Karpas-422 (cell line): ENCODE results near the gene OSTF1. TPM values are rescaled to one million over a fixed set of nuclear protein-coding genes. Genes with fewer than 3 reads are reported as not detected.

Experiments used
- DNase-seq: peaks from one replicate; pipeline ENCODE4 v3.0.0-alpha.2; 2015
- H2AFZ ChIP-seq: fragments of 200-600 bp; sonication (generic); 2 replicates; pipeline ENCODE4 v1.6.1; 2014; ENCODE audit warnings: antibody characterized with exemption, low read length, mixed read lengths
- H3K27ac ChIP-seq: fragments of 200-600 bp; sonication (generic); 2 replicates; pipeline ENCODE4 v1.5.1; 2014; ENCODE audit warnings: mild to moderate bottlenecking, low read length, moderate library complexity
- H3K27me3 ChIP-seq: fragments of 200-600 bp; sonication (generic); 2 replicates; pipeline ENCODE4 v1.6.1; 2014; ENCODE audit warnings: low read length, mixed read lengths
- H3K36me3 ChIP-seq: fragments of 200-600 bp; sonication (generic); 2 replicates; pipeline ENCODE4 v1.6.1; 2014; ENCODE audit warnings: low read length, mixed read lengths; ENCODE audit not compliant: insufficient read depth
- H3K4me1 ChIP-seq: fragments of 200-600 bp; sonication (generic); 2 replicates; pipeline ENCODE4 v1.6.1; 2014; ENCODE audit warnings: mild to moderate bottlenecking, low read length, mixed read lengths
- H3K4me2 ChIP-seq: fragments of 200-600 bp; sonication (generic); 2 replicates; pipeline ENCODE4 v1.6.1; 2014; ENCODE audit warnings: low read length, low read depth, mild to moderate bottlenecking; ENCODE audit not compliant: poor library complexity, severe bottlenecking
- H3K4me3 ChIP-seq: fragments of 200-600 bp; sonication (generic); 2 replicates; pipeline ENCODE4 v1.5.1; 2014; ENCODE audit warnings: mild to moderate bottlenecking, antibody characterized with exemption, low read length, mixed read lengths
- H3K79me2 ChIP-seq: fragments of 200-600 bp; sonication (generic); 2 replicates; pipeline ENCODE4 v1.6.1; 2014; ENCODE audit warnings: mild to moderate bottlenecking, low read length, mixed read lengths
- H3K9ac ChIP-seq: fragments of 200-600 bp; sonication (generic); 2 replicates; pipeline ENCODE4 v1.6.0; 2014; ENCODE audit warnings: low read length
- H3K9me2 ChIP-seq: fragments of 200-600 bp; sonication (generic), shearing (Covaris generic); replicated peaks from 2 replicates; pipeline ENCODE4 v1.6.0; 2014; ENCODE audit warnings: mild to moderate bottlenecking, low read length, moderate library complexity; ENCODE audit not compliant: insufficient read depth
- H3K9me3 ChIP-seq: fragments of 300-700, 200-600 bp; sonication (generic); 2 replicates; pipeline ENCODE4 v1.6.1; 2014; ENCODE audit warnings: low read length, mixed read lengths
- H4K20me1 ChIP-seq: fragments of 200-600 bp; sonication (generic); 2 replicates; pipeline ENCODE4 v1.6.1; 2014; ENCODE audit warnings: mild to moderate bottlenecking, antibody characterized with exemption, low read length, low read depth; ENCODE audit not compliant: insufficient read depth
- total RNA-seq: library from RNA; depleted of rRNA; stranded (reverse); fragments of >200 nt; shearing (Covaris generic); gene quantifications from 2 replicates; pipeline ENCODE4 v1.2.3, GENCODE V29; 2014; ENCODE audit warnings: low replicate concordance

Gene OSTF1
- total RNA-seq, 1 experiment from 2014 or later, result 56.1 TPM

GRCh38 chr9:75072895-75073294 is 15.4 kb upstream of the OSTF1 start:
- Histone ChIP-seq H3K27ac (no peak overlapping the region), H3K79me2 (no peaks in the 10 kb centered on the region), H3K9me3 (no peaks in the 10 kb centered on the region), H4K20me1 (no peaks in the 10 kb centered on the region), H3K4me1 (no peaks in the 10 kb centered on the region), H2AFZ (no peak overlapping the region), H3K27me3 (no peaks in the 10 kb centered on the region), H3K4me3 (no peak overlapping the region), H3K9ac (no peak overlapping the region), H3K9me2 (no peaks in the 10 kb centered on the region), H3K4me2 (no peak overlapping the region), H3K36me3 (no peaks in the 10 kb centered on the region)
- no peak for DNase-seq

- H3K9me2 ChIP-seq, result no peaks in the 10 kb centered on the region
- no peak overlapping the region for H2AFZ ChIP-seq
- DNase-seq, result no peak
- H3K79me2 ChIP-seq, result no peaks in the 10 kb centered on the region
- H4K20me1 ChIP-seq, result no peaks in the 10 kb centered on the region
- no peaks in the 10 kb centered on the region for H3K9me3 ChIP-seq
- no peak overlapping the region for H3K27ac ChIP-seq
- H3K9ac ChIP-seq, result no peak overlapping the region
- no peak overlapping the region for H3K4me2 ChIP-seq
- no peaks in the 10 kb centered on the region for H3K27me3 ChIP-seq
- no peaks in the 10 kb centered on the region for H3K36me3 ChIP-seq
- no peak overlapping the region for H3K4me3 ChIP-seq
- peaks cover 12% of the 10 kb centered on the region for H3K4me1 ChIP-seq
Measured at GRCh38 chr9:75081632-75082031, 6.7 kb upstream of the OSTF1 start.

GRCh38 chr9:75083188-75083970 is 4.9 kb upstream of the OSTF1 start:
- H4K20me1 ChIP-seq, result no peaks in the 10 kb centered on the region
- H3K79me2 ChIP-seq, result no peaks in the 10 kb centered on the region
- H2AFZ ChIP-seq, result no peak overlapping the region
- no peak for DNase-seq
- H3K9ac ChIP-seq, result no peak overlapping the region
- no peaks in the 10 kb centered on the region for H3K27me3 ChIP-seq
- peaks cover 22% of the 10 kb centered on the region for H3K4me1 ChIP-seq
- H3K9me3 ChIP-seq, result no peaks in the 10 kb centered on the region
- H3K4me2 ChIP-seq, result no peak overlapping the region
- H3K27ac ChIP-seq, result no peak overlapping the region
- H3K36me3 ChIP-seq, result no peaks in the 10 kb centered on the region
- no peak overlapping the region for H3K4me3 ChIP-seq
- no peaks in the 10 kb centered on the region for H3K9me2 ChIP-seq

GRCh38 chr9:75084081-75084672 is 4.1 kb upstream of the OSTF1 start:
- H3K36me3 ChIP-seq, result no peaks in the 10 kb centered on the region
- H2AFZ ChIP-seq, result no peak overlapping the region
- no peaks in the 10 kb centered on the region for H3K9me2 ChIP-seq
- H3K4me3 ChIP-seq, result no peak overlapping the region
- no peaks in the 10 kb centered on the region for H3K9me3 ChIP-seq
- peaks cover 22% of the 10 kb centered on the region for H3K4me1 ChIP-seq
- H3K27me3 ChIP-seq, result no peaks in the 10 kb centered on the region
- no peak overlapping the region for H3K4me2 ChIP-seq
- no peak for DNase-seq
- H3K27ac ChIP-seq, result no peak overlapping the region
- H4K20me1 ChIP-seq, result no peaks in the 10 kb centered on the region
- no peak overlapping the region for H3K9ac ChIP-seq
- peaks cover 2% of the 10 kb centered on the region for H3K79me2 ChIP-seq

- Histone ChIP-seq H3K9me2 (no peaks in the 10 kb centered on the region), H4K20me1 (no peaks in the 10 kb centered on the region), H3K4me2 (no peak overlapping the region), H3K27ac (no peak overlapping the region), H3K9me3 (no peaks in the 10 kb centered on the region), H3K9ac (no peak overlapping the region), H3K27me3 (no peaks in the 10 kb centered on the region), H3K36me3 (no peaks in the 10 kb centered on the region), H2AFZ (no peak overlapping the region), H3K4me3 (no peak overlapping the region), H3K79me2 (peaks cover 16% of the 10 kb centered on the region), H3K4me1 (peaks cover 33% of the 10 kb centered on the region)
- no peak for DNase-seq
Measured at GRCh38 chr9:75085640-75086039, 2.7 kb upstream of the OSTF1 start.

- H3K79me2 ChIP-seq, result peaks cover 27% of the 10 kb centered on the region
- DNase-seq, result no peak
- peak overlapping the region; percentile 88 for H3K4me2 ChIP-seq
- H3K4me3 ChIP-seq, result peak overlapping the region; percentile 88
- no peaks in the 10 kb centered on the region for H3K27me3 ChIP-seq
- H3K36me3 ChIP-seq, result no peaks in the 10 kb centered on the region
- H2AFZ ChIP-seq, result no peak overlapping the region
- no peaks in the 10 kb centered on the region for H4K20me1 ChIP-seq
- H3K4me1 ChIP-seq, result peaks cover 42% of the 10 kb centered on the region
- H3K9me3 ChIP-seq, result no peaks in the 10 kb centered on the region
- no peaks in the 10 kb centered on the region for H3K9me2 ChIP-seq
- H3K27ac ChIP-seq, result no peak overlapping the region
- H3K9ac ChIP-seq, result peak overlapping the region; percentile 74
Measured at GRCh38 chr9:75086541-75087288, 1.6 kb upstream of the OSTF1 start.

- Histone ChIP-seq H3K9ac (peak overlapping the region; percentile 74), H3K27ac (0 out of 2 replicates have a peak overlapping the region, but pooled peaks have one; percentile 7), H4K20me1 (no peaks in the 10 kb centered on the region), H3K4me1 (peaks cover 48% of the 10 kb centered on the region), H3K79me2 (peaks cover 33% of the 10 kb centered on the region), H3K27me3 (no peaks in the 10 kb centered on the region), H3K4me2 (peak overlapping the region; percentile 88), H2AFZ (peak overlapping the region; percentile 96), H3K9me2 (no peaks in the 10 kb centered on the region), H3K4me3 (peak overlapping the region; percentile 88), H3K9me3 (no peaks in the 10 kb centered on the region), H3K36me3 (no peaks in the 10 kb centered on the region)
- peak; percentile 56 for DNase-seq
Measured at GRCh38 chr9:75087289-75087823, 958 bp upstream of the OSTF1 start.
